ENCODE measurements around the gene MUS81.

DNA sequence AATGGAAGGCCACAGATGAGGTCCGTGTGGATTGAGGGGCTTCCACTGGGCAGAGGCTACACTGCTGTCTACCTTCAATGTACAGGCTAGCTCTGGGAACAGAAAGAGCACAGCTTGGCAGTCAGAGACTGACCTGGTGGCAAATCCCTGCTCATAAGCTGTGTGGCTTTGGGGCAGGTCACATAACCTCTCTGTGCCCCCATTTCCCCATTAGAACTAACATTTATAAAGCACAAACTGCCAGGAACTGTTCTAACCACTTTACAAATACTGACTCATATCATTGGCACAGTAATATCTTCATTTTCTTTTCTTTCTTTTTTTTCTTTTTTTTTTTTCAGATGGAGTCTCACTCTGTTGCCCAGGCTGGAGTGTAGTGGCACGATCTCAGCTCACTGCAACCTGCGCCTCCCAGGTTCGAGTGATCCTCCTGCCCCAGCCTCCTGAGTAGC, 36.8 kb downstream of the MUS81 start:
- TF ChIP-seq, protein P1, sequence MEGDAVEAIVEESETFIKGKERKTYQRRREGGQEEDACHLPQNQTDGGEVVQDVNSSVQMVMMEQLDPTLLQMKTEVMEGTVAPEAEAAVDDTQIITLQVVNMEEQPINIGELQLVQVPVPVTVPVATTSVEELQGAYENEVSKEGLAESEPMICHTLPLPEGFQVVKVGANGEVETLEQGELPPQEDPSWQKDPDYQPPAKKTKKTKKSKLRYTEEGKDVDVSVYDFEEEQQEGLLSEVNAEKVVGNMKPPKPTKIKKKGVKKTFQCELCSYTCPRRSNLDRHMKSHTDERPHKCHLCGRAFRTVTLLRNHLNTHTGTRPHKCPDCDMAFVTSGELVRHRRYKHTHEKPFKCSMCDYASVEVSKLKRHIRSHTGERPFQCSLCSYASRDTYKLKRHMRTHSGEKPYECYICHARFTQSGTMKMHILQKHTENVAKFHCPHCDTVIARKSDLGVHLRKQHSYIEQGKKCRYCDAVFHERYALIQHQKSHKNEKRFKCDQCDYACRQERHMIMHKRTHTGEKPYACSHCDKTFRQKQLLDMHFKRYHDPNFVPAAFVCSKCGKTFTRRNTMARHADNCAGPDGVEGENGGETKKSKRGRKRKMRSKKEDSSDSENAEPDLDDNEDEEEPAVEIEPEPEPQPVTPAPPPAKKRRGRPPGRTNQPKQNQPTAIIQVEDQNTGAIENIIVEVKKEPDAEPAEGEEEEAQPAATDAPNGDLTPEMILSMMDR (IDR thresholded peaks at IDR 0.05; ENCODE audit: borderline replicate concordance, extremely low read depth, low read length, poor library complexity, severe bottlenecking): no peak
- no peak for TF ChIP-seq EZH2 (IDR thresholded peaks at IDR 0.05; ENCODE audit: borderline replicate concordance, low read depth, low read length, severe bottlenecking)
